ENCODE results near the gene SLC34A3.

Gene SLC34A3

DNA sequence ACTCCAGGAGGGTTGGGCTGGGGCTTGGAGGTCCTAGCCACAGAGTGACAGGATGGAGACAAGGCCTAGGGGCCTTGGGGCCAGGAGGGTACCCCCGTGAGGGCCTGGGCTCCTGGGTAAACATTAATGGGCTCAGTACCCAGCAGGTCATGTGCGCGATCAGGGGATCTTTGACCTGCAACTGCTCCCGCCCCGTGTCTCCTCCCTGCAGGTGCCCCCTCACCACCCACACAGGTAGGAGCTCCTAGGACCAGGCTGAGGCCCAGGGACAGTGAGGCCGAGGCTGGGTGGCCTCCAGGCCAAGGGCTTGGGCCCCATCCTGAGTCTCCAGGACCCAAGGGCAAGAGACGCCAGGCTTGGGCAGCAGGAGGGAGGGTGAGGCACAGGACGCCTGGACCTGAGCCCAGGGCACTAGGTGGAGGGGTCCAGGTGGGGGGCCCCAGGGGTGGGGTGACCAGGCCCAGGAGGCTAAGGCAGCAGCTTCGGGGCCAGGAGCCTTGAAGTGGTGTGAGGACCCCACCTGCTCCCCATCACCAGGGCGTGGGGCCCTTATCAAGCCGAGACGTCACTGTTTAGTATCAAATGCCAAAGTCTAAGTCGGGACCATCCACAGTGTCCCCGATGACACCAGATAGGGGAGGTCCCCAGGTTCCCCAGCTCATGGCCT, at the start of gene SLC34A3:
Gene SLC34A3 (plus strand): TSS at position 197 of the 667 bp plus-strand sequence. CDS start 802 bp downstream, outside the sequence.
- no peak for DNase-seq

DNA sequence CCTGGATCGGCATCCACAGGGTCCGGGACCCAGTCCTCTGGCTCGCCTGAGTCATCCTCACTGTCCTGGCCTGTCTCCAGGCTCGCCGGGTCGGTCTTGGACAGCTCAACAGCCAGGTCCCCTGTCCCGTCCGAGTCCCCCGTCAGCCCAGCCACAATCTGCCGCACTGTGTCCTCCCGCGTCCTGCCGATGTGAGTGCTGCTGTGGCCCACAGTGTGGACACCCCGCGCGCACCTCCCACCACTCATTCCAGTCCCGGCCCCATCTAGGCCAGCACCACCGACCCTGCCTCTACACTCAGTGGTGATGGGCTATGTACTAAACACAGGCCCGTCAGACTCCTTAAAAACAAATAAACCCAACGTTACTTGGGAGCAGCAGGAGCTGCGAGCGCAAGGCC, 49.0 kb upstream of the SLC34A3 start:
- DNase-seq, result no peak

DNA sequence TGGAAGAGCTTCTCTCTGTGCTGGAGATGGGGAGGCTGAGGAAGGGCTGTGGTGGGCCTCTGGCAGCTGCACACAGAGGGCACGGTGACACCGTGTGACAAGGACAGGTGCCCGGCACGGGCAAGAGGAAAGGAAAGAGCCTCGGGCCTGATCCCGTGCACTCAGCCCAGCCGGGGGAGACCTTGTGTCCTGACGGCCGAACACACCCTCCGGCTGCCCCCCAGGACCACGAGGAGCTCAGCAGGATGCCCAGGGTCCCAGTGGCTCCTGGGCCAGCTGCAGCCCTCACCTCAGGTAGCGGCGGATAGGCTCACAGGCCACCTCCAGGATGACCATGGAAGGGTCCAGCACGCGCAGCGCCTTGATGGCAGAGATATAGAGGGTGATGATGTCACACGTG, 47.9 kb upstream of the SLC34A3 start:
- no peak for DNase-seq

DNA sequence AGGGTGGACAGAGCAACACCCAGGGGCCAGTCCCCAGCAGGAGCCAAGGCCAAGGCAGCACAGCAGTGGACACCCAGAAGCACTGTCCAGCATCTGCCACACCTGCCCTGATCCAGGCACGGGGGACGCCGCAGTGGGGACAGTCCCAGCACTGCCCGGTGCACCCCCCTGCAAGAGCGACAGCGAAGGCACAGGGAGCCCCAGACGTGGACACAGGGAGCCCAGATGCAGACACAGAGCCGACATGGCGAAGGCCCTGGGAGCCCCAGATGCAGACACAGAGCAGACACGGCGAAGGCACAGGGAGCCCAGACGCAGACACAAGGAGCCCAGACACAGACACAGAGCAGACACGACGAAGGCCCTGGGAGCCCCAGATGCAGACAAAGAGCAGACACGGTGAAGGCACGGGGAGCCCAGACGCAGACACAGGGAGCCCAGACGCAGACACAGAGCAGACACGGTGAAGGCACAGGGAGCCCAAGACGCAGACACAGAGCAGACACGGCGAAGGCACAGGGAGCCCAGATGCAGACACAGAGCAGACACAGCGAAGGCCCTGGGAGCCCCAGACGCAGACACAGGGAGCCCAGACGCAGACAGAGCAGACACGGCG, 46.6 kb upstream of the SLC34A3 start:
- no peak for DNase-seq

DNA sequence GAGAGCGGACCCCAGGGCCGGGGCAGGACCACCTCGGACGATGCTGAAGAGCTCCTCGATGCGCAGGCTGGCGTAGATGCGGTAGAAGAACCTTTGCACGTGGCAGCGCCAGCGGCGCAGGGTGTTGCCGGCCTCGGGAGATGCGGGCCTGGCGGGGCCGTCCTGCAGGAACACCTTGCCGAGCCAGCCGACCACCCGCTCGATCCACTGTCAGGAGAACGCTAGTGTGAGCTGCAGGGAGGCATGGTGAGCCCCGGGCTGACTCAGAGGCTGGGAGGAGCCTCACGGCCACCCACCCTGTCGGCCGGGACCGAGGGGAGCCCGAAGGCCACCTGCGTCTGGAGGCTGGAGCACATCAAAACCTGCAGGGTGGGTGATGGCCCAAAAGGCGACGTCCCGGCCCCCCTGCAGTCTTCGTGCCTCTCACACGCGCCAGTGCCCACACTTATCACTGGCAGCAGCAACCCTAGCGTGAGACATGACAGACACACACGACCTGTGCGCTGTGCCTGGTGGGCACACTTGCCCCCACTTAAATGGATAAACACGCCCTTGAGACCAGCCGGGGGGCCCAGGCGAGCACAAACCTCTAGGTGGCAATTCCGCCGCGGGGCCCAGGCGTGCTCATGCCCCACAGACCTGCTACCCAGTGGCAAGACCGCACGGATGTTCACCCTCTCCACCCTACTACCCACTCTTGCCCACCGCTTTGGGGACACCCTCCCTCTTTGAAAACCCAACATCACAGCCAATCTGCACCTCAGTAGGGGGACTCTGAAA, 45.6 kb upstream of the SLC34A3 start:
- no peak for DNase-seq

DNA sequence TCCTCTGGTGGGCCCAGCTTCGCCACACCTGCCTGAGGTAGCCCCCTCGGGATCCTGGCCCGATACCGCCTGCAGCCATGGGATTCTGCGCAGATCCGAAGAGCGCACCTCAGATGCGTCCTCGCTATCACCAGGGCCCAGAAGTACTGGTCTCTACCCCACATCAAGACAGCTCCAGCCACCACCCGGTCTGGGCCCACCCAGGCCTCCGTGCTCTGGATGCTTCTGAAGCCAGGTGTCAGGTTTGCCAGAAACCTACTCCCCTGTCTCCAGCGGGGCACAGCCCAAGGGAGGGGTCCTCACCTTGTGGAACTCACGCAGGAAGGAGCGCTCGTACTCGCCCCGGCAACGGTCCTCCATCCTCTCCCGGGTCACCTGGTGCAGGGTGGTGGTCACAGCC, 44.8 kb upstream of the SLC34A3 start:
- DNase-seq, result no peak

DNA sequence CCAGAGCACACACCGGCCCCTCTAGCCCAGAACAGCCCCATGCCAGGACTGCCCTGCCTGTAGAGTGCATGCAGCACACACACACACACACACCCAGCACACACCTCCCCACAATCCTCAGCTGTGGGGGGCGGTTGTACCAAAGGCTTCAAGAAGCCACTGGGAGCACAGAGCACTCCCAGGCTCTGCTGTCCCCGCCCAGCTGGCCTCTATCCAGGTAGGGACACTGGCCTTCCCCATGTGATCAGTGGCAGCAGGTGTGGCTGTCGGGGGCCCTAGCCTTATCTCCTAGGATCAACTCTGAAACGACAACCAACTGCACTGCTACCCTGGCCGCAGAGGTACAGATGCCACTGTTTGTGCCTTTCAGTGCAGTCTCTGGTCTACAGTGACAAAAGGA, 44.3 kb upstream of the SLC34A3 start:
- DNase-seq, result no peak

DNA sequence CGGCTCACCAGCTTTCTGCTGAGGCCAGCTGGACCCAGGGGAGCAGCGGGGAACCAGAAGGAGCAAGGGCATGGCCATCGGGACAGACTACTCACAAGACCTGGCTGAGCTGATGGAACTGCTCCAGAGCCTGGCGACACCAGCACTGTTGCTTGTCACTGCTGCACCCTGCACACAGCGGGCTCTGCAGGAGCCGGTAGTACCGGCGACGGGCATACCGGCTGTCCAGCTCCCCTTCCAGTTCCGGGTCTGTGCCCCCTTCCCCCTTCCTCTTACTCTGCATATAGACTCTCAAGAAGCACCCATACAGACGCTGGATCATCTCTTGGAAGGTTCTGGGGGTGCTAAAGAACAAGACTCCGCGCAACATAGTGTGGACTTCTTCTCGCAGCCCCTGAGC, 43.3 kb upstream of the SLC34A3 start:
- no peak for DNase-seq

DNA sequence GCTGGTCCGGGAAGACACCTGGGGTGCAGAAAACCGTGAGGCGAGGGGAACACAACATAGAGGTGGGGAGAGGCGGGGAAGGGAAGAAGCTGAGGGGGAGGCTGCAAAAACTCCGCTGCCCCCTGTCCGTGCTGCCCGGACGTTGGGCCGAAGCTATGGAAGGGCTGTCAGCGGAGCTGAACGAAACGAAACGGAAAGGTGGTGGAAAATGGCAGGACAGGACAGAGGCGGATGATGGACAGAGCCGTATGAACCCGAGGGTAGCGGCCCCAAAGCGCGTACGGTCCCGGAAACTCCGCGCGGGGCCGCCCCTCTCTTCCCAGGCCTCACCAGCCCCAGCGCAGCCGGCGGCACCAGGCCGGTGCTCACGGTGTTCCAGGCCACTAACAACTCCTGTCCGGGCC, 42.6 kb upstream of the SLC34A3 start:
- no peak for DNase-seq

DNA sequence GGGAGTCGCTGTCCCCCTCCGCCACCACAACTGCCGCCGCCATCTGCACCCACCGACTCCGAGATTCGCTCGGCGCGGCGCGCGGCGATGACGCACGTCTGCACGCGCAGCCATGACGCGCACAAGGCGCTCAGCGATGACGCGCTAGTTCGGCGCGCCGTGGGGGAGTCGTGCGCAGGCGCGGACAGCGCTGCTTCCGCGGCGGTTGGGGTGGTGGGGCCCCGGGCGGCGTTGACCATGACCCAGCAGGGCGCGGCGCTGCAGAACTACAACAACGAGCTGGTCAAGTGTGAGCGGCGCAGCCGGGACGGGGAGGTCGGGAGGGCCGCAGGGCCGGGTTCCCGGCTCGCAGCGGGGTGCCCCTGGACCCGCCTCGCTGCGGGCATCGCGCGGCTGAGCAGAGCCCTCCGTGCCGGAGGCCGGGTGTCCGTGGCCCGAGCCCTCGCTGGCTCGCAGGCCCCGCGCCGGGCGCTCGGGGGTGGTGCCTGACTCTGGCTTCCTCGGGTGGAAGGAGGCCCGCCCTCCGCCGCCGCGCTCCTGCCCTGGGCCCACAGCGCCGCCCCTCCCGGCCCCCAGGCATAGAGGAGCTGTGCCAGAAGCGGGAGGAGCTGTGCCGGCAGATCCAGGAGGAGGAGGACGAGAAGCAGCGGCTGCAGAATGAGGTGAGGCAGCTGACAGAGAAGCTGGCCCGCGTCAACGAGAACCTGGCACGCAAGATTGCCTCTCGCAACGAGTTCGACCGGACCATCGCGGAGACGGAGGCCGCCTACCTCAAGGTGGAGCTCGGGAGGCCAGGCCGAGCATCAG, 42.0 kb upstream of the SLC34A3 start, which contains the start of the genes ANAPC2 and SSNA1:
Gene ANAPC2 (minus strand): TSS at position 71 of the 807 bp plus-strand sequence. CDS start 28 bp downstream, at position 43.
Gene SSNA1 (plus strand): TSS at position 187 of the 807 bp plus-strand sequence. CDS start 51 bp downstream, at position 238.
- peak; percentile 97 for DNase-seq

DNA sequence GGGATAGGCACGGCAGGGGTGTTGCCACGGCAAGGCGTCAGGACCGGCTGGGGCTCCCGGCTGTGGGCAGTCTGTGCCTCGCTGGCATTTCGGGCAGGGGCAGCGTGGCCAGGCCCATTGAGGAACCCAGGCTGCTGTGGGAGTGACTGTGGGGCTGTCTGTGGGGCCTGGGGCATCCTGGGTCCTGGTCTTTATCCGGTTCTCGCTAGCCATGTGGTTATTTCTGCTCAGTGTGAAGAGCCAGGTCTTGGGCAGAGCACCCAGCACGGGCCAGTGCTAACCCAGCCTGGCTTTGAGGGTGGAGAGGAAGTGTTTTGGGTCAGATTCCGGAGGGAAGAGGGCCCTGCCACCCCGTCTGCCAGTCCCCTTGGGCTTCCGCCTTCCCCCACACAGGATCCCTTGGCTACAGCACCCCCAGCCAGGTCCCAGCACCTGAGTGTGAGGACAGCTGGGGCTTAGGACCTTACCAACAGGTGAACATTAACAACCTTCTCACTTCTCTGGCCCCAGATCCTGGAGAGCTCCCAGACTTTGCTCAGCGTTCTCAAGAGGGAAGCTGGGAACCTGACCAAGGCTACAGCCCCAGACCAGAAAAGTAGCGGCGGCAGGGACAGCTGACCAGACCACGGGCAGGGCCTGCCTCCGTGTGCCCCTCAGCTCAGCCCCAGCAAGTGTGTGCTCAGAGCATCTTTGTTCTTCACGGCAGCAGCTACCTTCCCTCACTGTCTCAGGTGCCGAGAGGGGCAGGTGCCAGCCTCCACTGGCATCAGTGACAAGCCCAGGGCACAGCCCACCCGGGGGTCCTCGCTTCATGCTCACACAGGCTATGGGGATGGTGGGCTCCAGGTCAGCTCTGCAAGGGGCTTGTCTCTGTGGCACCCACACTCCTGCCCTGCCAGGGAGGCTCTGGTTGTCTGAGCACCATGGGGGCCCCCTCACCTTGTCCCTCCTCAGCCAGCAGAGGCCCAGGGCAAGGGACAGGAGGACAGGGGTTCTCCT, 41.1 kb upstream of the SLC34A3 start:
- no peak for DNase-seq

DNA sequence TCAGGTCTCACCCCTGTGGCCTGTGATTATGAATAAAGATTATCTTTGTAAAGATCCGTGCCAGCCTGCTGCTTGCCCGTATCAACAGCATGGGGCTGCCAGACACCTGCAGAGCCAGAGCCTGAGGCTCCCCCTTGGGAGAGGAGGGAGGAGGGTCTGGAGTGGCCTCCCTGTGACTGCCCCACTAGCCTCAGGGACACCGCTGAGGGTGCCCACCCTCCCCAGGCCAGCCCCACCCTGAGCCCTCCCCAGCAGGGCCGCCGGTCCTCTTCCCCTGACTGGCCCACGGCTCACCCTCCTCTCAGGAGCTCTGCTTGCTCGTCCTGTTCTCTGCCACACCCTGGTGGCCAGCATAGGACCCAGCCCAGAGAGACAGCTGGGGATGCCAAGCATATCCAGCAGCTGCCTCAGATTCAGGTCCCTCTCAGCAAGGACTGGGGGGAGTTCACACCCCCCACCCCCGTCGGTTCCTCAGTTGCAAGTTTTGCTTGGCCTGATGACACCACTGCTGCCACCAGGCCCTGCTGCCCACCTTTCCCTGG, 40.3 kb upstream of the SLC34A3 start:
- DNase-seq, result no peak

DNA sequence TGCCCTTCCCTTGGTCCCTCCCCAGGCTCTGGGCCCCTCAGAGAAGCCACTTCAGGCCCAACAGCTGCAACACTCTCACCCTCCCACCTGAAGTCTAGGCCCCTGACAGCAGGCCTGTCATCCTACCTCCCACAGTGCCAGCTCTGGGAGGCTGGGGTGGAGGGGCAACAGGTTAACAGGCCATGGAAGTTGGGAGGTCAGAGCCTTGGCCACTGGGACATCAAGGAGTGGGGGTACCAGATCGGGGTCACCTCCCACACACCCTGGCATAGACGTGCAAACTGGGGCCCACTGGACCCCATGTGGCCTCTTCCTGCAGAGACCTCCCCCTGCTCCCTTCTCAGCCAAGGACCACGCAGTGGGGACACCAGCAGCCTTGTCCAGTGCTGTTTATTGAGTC, 39.5 kb upstream of the SLC34A3 start:
- DNase-seq, result no peak

DNA sequence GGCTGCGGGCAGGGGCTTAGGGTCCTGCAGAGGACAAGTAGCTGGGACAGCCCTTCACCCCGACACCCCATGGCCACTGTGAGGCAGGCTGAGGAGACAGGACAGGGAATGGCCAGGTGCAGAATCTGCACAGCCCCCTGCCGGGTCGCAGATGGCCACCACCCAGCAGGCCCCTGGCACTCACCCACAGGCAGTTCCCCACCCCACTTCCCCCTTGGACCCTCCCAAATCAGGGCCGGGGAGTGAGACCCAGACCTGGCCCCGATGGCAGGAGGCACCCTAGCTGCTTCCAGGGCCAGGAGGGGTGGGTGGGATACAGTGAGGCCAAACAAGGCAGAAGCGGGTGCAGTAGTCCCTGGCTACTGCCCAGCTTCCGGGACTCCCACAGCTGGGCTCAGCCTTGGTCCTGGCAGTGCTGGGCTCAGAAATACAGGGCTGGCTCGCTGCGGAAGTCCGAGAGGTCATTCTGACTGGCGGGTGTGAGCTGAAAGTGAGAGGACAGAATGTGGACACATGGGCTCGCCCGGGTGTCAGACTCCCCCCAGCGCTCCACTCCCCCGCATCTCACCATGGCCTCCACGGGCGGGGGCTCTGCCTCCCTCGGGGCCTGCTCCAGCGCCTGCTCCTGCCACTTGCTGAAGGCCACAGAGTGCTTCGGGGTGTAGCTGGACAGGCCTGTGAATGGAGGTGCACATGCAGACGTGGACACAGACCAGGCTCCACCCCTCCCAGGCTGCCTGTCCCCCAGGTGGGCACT, 38.8 kb upstream of the SLC34A3 start:
- no peak for DNase-seq

DNA sequence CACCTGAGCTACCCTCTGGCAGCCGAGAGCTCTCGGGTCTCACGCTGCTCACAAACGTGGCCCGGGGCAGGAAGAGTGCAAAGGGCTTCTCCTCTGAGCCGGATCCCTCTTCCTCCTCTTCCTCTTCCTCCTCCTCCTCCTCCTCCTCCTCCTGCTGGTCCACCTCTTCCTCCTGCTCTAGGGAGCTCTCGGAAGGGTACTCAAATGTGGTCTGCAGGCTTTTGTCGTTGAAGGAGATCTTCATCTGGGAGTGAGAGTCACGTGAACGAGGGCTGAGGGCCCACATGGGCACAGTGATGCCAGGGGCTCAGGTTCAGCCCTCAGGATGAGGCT, 38.3 kb upstream of the SLC34A3 start:
- no peak for DNase-seq

DNA sequence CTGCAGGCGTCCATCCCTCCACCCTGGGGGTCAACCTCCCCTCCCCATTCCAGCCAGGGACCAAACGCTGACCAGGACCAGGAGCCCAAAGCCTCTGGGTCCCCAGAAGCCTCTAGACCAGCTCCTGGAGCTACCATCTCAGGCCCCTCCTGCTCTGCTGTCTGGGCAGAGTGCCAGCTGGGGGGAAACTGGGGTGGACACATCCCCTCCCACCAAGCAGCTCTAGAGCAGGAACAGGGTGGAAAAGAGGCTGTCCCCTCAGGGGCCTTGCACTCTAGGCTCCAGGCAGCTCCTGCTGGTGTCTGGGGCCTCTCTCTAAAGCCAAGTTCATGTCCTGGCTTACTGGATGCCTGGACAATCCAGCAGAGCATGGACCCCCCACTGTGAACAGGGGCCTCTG, 37.8 kb upstream of the SLC34A3 start:
- DNase-seq, result no peak

DNA sequence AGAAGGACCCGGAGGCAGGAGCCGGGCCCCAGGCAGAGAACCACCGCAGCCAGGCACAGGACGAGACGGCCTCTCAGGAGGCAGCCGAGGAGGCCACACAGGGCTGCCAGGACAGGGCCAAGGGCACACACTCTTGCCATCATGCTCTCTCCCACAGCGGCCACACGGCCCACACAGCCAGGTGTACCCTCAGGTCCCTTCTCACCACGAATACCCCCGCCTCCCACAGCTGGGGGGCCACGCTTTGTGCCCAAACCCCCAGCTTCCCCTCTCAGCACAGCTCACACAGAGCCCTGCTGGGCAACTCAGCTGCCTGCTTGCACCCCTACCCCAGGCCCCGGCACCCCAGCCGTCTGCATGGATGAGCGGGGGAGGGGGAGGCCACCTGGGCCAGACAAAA, 36.9 kb upstream of the SLC34A3 start:
- DNase-seq, result no peak

DNA sequence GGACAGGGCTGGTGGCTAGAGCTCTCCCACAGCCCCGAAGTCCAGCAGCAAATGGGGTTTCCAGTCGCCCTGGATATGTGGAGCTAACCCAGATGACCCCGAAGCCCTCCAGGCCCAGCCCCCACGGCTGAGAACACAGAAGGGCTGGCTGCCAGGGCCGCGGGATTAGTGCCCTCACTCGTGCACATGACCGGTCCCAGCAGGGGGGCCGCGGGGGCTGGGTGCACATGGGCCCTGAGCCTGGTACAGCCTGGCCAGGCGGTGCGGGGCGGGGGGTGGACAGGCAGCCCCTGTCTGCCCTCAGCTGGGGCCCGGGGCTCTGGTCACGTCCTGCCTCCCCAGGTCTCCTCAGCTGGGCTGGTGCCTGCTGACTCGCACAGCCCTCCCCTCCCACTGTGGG, 36.3 kb upstream of the SLC34A3 start:
- no peak for DNase-seq

DNA sequence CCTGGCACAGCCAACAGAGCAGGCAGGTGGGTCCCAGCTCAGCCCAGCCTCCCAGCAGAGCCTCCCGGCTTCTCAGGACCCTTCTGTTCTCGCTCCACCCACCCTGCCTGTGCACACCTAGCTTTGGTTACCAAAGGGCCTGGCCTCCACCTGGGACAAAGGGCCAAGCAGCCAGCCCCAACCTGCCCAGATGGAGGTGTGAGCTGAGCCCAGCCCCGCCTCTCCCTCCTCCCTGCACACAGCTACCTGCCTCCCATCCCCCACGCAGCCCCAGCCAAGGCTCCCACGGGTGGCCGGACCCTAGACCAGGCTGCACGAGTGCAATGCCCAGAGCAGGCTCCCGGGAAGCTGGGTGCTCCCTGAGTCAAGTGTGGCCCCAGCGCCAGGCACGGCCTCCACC, 35.8 kb upstream of the SLC34A3 start:
- DNase-seq, result peak; percentile 80

DNA sequence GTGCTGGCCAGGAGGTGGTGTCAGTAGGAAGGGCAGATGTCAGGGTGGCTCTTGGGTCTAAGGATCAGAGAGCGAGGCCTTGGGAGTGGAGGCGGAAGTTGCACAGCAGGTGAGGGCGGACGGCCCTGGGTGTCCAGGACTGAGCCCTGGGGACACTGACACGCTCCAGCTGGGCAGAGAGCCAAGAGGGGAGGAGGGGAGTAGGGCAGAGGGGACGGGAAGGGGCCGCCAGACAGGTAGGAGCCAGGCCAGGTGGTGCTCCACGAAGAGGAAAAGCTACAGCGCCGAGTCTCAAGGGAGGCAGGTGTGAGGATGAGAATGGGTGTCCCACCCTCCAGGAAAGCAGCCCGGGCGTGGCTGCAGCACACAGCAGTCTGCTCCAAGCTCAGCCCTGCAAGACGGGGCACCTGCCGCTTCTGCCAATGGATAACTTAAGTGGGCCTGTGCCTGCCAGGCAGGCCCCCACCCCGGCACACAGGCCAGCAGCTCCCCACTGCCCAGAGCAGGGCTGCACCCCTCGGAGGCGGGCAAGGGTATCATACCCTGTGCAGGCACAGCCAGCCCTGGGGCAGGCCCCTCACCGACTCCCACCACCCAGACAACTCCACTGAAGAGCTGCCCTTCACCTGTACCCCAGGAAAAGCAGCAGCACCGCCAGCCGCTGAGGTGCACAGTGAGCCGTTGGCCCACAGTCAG, 35.0 kb upstream of the SLC34A3 start:
- DNase-seq, result peak; percentile 99
